GM20431 (cell line): ENCODE results near the gene GNAQ.
"Not testable (repeated sequence)": the region's sequence is repeated elsewhere in the genome, so short reads cannot be mapped to it uniquely, and the experiment has no call there.

ENCODE experiments used
- in situ Hi-C: fragments of 300-500 bp; cut with MseI, MboI; formaldehyde crosslinking; loops from one replicate; pipeline ENCODE4 v1.15.0; 2020; ENCODE audit warnings: low sequenced_read_pairs; ENCODE audit not compliant: unreplicated experiment

Gene GNAQ

GRCh38 chr9:77764894-77765780 is 266.5 kb downstream of the GNAQ start:
- in situ Hi-C loops = no loop called here

GRCh38 chr9:77763566-77763965 is 268.0 kb downstream of the GNAQ start:
- in situ Hi-C loops = no loop called here

- in situ Hi-C loops = not testable (repeated sequence)
Measured at GRCh38 chr9:77760919-77761318, 270.7 kb downstream of the GNAQ start.

GRCh38 chr9:77759391-77759790 is 272.2 kb downstream of the GNAQ start:
- in situ Hi-C loops = no loop called here

- in situ Hi-C loops = no loop called here
Measured at GRCh38 chr9:77756449-77756848, 275.2 kb downstream of the GNAQ start.

- in situ Hi-C loops = no loop called here
Measured at GRCh38 chr9:77753180-77753579, 278.4 kb downstream of the GNAQ start.

GRCh38 chr9:77752554-77752953 is 279.1 kb downstream of the GNAQ start:
- in situ Hi-C loops = no loop called here

- in situ Hi-C loops = no loop called here
Measured at GRCh38 chr9:77751341-77752091, 280.1 kb downstream of the GNAQ start.

- in situ Hi-C loops = no loop called here
Measured at GRCh38 chr9:77750981-77751340, 280.6 kb downstream of the GNAQ start.

GRCh38 chr9:77750284-77750683 is 281.3 kb downstream of the GNAQ start:
- in situ Hi-C loops = no loop called here

- in situ Hi-C loops = no loop called here
Measured at GRCh38 chr9:77748214-77748772, 283.3 kb downstream of the GNAQ start.

GRCh38 chr9:77747163-77747562 is 284.4 kb downstream of the GNAQ start:
- in situ Hi-C loops = no loop called here

- in situ Hi-C loops = no loop called here
Measured at GRCh38 chr9:77744841-77745430, 286.7 kb downstream of the GNAQ start.

- in situ Hi-C loops = no loop called here
Measured at GRCh38 chr9:77743386-77743785, 288.2 kb downstream of the GNAQ start.

- in situ Hi-C loops = no loop called here
Measured at GRCh38 chr9:77738932-77739331, 292.7 kb downstream of the GNAQ start.

GRCh38 chr9:77735494-77735893 is 296.1 kb downstream of the GNAQ start:
- in situ Hi-C loops = no loop called here

- in situ Hi-C loops = no loop called here
Measured at GRCh38 chr9:77731930-77732329, 299.7 kb downstream of the GNAQ start.

- in situ Hi-C loops = no loop called here
Measured at GRCh38 chr9:77731008-77731698, 300.5 kb downstream of the GNAQ start.

- in situ Hi-C loops = no loop called here
Measured at GRCh38 chr9:77729177-77729576, 302.4 kb downstream of the GNAQ start.

GRCh38 chr9:77726814-77727213 is 304.8 kb downstream of the GNAQ start:
- in situ Hi-C loops = no loop called here
